ENCODE measurements around the gene UHRF1. TPM values are rescaled to one million over a fixed set of nuclear protein-coding genes. Genes with fewer than 3 reads are reported as not detected.

The UHRF1 gene
- 99.7 and 107 TPM in 2 replicates for total RNA-seq (2014; rRNA removed; shearing (Covaris generic))

DNA sequence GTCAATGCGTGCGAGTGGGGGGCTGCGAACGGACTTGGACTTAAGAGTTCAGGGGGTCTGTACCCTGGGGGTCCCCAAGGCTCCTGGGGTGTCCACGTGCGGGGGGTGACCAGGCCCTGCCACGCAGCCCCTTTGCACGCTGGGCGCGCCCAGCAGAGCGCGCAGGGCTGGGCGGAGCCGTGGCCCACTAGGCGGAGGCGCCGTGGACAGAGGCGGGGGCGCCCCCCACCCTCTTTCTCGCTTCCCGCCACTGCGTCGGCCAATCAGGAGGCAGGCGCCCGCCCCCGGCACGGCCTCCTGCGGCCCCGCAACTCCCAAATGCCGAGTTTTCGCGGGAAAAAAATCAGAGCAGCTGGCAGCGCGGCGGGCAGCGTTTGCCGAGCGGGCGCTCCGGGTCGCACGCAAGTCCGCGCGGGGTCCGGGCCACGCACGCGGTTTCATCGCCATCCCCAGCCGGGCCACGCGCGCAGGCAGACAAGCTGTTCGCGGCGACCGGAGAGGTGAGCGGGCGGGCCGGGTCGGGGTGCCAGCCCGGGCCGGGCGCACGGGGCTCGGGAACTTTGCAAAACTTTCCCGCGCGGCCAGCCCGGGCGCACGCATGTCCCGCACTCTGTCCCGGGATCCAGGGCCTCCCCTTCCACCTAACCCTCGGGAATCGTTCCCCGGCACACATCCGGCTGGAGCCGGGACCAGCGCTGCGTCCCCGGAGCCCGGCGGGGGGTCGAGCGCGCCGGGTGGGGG, at the start of gene UHRF1:
TSS of gene UHRF1 (plus strand) at position 346 of the 741 bp plus-strand sequence. CDS start 1,385 bp downstream, outside the sequence.

GRCh38 chr19:4867534-4868285, 41.6 kb upstream of the UHRF1 start, which contains the start of gene PLIN3:
Gene PLIN3, minus strand, starts transcription at chr19:4867667. Its CDS starts 6,273 bp downstream, at chr19:4861394.

DNA sequence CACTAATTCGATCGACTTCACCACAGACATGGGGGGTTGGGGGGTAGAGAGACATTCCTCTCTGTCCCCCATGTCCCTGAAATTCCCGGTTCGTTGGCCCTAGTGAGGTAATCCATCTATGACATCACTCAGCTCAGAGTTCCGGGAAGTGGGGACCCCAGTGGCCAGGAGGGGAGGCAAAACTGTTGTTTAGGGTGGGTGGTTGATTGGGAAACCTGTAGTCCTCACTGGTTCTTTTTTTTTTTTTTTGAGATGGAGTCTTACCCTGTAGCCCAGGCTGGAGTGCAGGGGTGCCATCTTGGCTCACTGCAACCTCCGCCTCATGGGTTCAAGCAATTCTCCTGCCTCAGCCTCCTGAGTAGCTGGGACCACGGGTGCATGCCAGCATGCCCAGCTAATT, 6.5 kb upstream of the UHRF1 start, which contains the start of gene ARRDC5:
TSS of gene ARRDC5 (minus strand) at position 101 of the 400 bp plus-strand sequence. CDS start at position 30, 71 bp downstream.

GRCh38 chr19:4968462-4969291, 59.4 kb downstream of the UHRF1 start, which contains the start of gene KDM4B:
Gene KDM4B, plus strand, starts transcription at chr19:4969113. Its CDS starts 63,778 bp downstream, at chr19:5032891.

Small RNA genes lying within 50 kb of the gene (small RNA-seq; reads per million reads assigned to genes)
- not detected for gene MIR4747

Other genes starting within 250 kb of the UHRF1 start
- gene MYDGF, start 239.2 kb upstream of the UHRF1 start, total RNA-seq (2014; rRNA removed; shearing (Covaris generic)): 187 and 198 TPM in 2 replicates
- gene DPP9, start 185.7 kb upstream of the UHRF1 start, total RNA-seq (2014; rRNA removed; shearing (Covaris generic)): 54.4 and 56.8 TPM in 2 replicates
- 32.5 and 34.5 TPM in 2 replicates for gene FEM1A, start 117.8 kb upstream of the UHRF1 start, total RNA-seq (2014; rRNA removed; shearing (Covaris generic))
- gene TICAM1, start 77.8 kb upstream of the UHRF1 start, total RNA-seq (2014; rRNA removed; shearing (Covaris generic)): 3.3 and 4.8 TPM in 2 replicates
- gene PLIN3, start 41.8 kb upstream of the UHRF1 start, total RNA-seq (2014; rRNA removed; shearing (Covaris generic)): 67.7 and 73.4 TPM in 2 replicates
- not detected in 2 replicates for gene ARRDC5, start 6.6 kb upstream of the UHRF1 start, total RNA-seq (2014; rRNA removed; shearing (Covaris generic))
- gene KDM4B, start 59.6 kb downstream of the UHRF1 start, total RNA-seq (2014; rRNA removed; shearing (Covaris generic)): 8.0 and 8.3 TPM in 2 replicates